Upper lobe of left lung (tissue), 4 donors: Measurements from ENCODE around the gene OBSCN.

Source experiments
- EP300 ChIP-seq, 4 donors: sonication (generic); formaldehyde crosslinking; IDR thresholded peaks; one replicate each; pipeline ENCODE4 v1.5.1; 2017; ENCODE audit warnings: antibody characterized with exemption in 4 of 4, control low read depth in 2 of 4
- POLR2A ChIP-seq, 4 donors: fragments of 450-650 bp; IDR thresholded peaks; one replicate each; pipeline ENCODE4 v1.5.1; 2016 to 2017; ENCODE audit warnings: antibody characterized with exemption in 4 of 4, mild to moderate bottlenecking in 2 of 4
- POLR2AphosphoS5 ChIP-seq, 2 donors: sonication (generic); formaldehyde crosslinking; IDR thresholded peaks; one replicate each; pipeline ENCODE4 v1.5.1; 2017; ENCODE audit warnings: antibody characterized with exemption in 2 of 2
- TF ChIP-seq, protein P1 (sequence below), 6 experiments: fragments of 450-650 bp in 4 of 6; fragments of 200-600 bp in 2 of 6; sonication (generic) in 2 of 6; IDR thresholded peaks; one replicate each; pipeline ENCODE4 v1.5.1; 2016 to 2019; ENCODE audit warnings: antibody characterized with exemption in 6 of 6

- TF ChIP-seq, protein P1, sequence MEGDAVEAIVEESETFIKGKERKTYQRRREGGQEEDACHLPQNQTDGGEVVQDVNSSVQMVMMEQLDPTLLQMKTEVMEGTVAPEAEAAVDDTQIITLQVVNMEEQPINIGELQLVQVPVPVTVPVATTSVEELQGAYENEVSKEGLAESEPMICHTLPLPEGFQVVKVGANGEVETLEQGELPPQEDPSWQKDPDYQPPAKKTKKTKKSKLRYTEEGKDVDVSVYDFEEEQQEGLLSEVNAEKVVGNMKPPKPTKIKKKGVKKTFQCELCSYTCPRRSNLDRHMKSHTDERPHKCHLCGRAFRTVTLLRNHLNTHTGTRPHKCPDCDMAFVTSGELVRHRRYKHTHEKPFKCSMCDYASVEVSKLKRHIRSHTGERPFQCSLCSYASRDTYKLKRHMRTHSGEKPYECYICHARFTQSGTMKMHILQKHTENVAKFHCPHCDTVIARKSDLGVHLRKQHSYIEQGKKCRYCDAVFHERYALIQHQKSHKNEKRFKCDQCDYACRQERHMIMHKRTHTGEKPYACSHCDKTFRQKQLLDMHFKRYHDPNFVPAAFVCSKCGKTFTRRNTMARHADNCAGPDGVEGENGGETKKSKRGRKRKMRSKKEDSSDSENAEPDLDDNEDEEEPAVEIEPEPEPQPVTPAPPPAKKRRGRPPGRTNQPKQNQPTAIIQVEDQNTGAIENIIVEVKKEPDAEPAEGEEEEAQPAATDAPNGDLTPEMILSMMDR (IDR thresholded peaks at IDR 0.05) = no peak
- no peak for TF ChIP-seq POLR2AphosphoS5 (IDR thresholded peaks at IDR 0.05)
- no peak for TF ChIP-seq POLR2A (IDR thresholded peaks at IDR 0.05)
- TF ChIP-seq EP300 (IDR thresholded peaks at IDR 0.05) = no peak
These were observed 53.9 kb downstream of the OBSCN start for GRCh38 chr1:228261706-228262105.
